SK-N-SH treated with all-trans-retinoic acid at 6 μM for 48 hours (cell line): Measurements from ENCODE around the gene SLC6A20.

Experiments
- ATAC-seq: fragments of 200-7000 bp; cut with Tn5 transposase; 3 replicates; pipeline ENCODE4 v1.9.1; 2020; ENCODE audit warnings: mild to moderate bottlenecking, moderate library complexity
- ARNTL ChIP-seq: fragments of 450-650 bp; formaldehyde crosslinking; IDR thresholded peaks from 2 replicates; pipeline ENCODE4 v1.5.0; 2020; ENCODE audit warnings: low read depth, mild to moderate bottlenecking, moderate library complexity, borderline replicate concordance
- BACH2 ChIP-seq: fragments of 250-450 bp; sonication (Bioruptor Pico); IDR thresholded peaks from 2 replicates; pipeline ENCODE4 v1.9.0; 2021; ENCODE audit warnings: mild to moderate bottlenecking, borderline replicate concordance
- CSDC2 ChIP-seq: fragments of 250-450 bp; sonication (Bioruptor Pico); IDR thresholded peaks from 2 replicates; pipeline ENCODE4 v1.5.0; 2020; ENCODE audit warnings: mild to moderate bottlenecking, moderate library complexity
- ISL1 ChIP-seq: fragments of 250-450 bp; sonication (Bioruptor Pico); IDR thresholded peaks from 2 replicates; pipeline ENCODE4 v2.1.2; 2022; ENCODE audit warnings: mild to moderate bottlenecking, moderate library complexity
- OSR1 ChIP-seq: fragments of 250-450 bp; sonication (Bioruptor Pico); IDR thresholded peaks from 2 replicates; pipeline ENCODE4 v1.8.0; 2022; ENCODE audit warnings: moderate library complexity, mild to moderate bottlenecking, inconsistent platforms
- PPARA ChIP-seq: fragments of 250-450 bp; sonication (Bioruptor Pico); IDR thresholded peaks from 2 replicates; pipeline ENCODE4 v1.5.0; 2020; ENCODE audit warnings: mild to moderate bottlenecking, borderline replicate concordance
- RARB ChIP-seq: fragments of 250-450 bp; sonication (Bioruptor Pico); IDR thresholded peaks from 2 replicates; pipeline ENCODE4 v1.8.0; 2021; ENCODE audit warnings: mild to moderate bottlenecking, moderate library complexity
- SNAI2 ChIP-seq: fragments of 250-450 bp; sonication (Bioruptor Pico); IDR thresholded peaks from 2 replicates; pipeline ENCODE4 v1.5.0; 2020; ENCODE audit warnings: mild to moderate bottlenecking, moderate library complexity
- TCF4 ChIP-seq: fragments of 250-450 bp; sonication (Bioruptor Pico); IDR thresholded peaks from 2 replicates; pipeline ENCODE4 v1.8.0; 2021; ENCODE audit warnings: mild to moderate bottlenecking, moderate library complexity, borderline replicate concordance
- TOX ChIP-seq: fragments of 250-450 bp; sonication (Bioruptor Pico); IDR thresholded peaks from 2 replicates; pipeline ENCODE4 v1.8.0; 2021; ENCODE audit warnings: mild to moderate bottlenecking, moderate library complexity, borderline replicate concordance
- ZC3H10 ChIP-seq: fragments of 250-450 bp; sonication (Bioruptor Pico); IDR thresholded peaks from 2 replicates; pipeline ENCODE4 v1.5.1; 2021; ENCODE audit warnings: mild to moderate bottlenecking, moderate library complexity
- ZFP3 ChIP-seq: fragments of 250-450 bp; sonication (Bioruptor Pico); IDR thresholded peaks from 2 replicates; pipeline ENCODE4 v1.5.0; 2020; ENCODE audit warnings: mild to moderate bottlenecking, moderate library complexity
- ZFP30 ChIP-seq: fragments of 450-650 bp; formaldehyde crosslinking; IDR thresholded peaks from 2 replicates; pipeline ENCODE4 v1.5.0; 2022; ENCODE audit warnings: mild to moderate bottlenecking, moderate library complexity
- ZNF565 ChIP-seq: fragments of 450-650 bp; formaldehyde crosslinking; conservative IDR thresholded peaks from 2 replicates; pipeline ENCODE4 v1.5.0; 2020; ENCODE audit warnings: low read depth, mild to moderate bottlenecking, moderate library complexity
- ZNF70 ChIP-seq: fragments of 450-650 bp; formaldehyde crosslinking; IDR thresholded peaks from 2 replicates; pipeline ENCODE4 v1.5.0; 2020; ENCODE audit warnings: mild to moderate bottlenecking, moderate library complexity
- ZNF8 ChIP-seq: fragments of 450-650 bp; formaldehyde crosslinking; IDR thresholded peaks from 2 replicates; pipeline ENCODE4 v1.5.0; 2020; ENCODE audit warnings: mild to moderate bottlenecking, moderate library complexity
- TF ChIP-seq, protein P1 (sequence below): fragments of 250-450 bp; sonication (Bioruptor Pico); IDR thresholded peaks from 2 replicates; pipeline ENCODE4 v1.5.1; 2021; ENCODE audit warnings: mild to moderate bottlenecking, moderate library complexity
- TF ChIP-seq, protein P2 (sequence below): fragments of 250-450 bp; sonication (Bioruptor Pico); IDR thresholded peaks from 2 replicates; pipeline ENCODE4 v1.8.0; 2021; ENCODE audit warnings: low read depth, mild to moderate bottlenecking, moderate library complexity, borderline replicate concordance
- TF ChIP-seq, protein P3 (sequence below): fragments of 250-450 bp; sonication (Bioruptor Pico); IDR thresholded peaks from 2 replicates; pipeline ENCODE4 v1.5.0; 2020; ENCODE audit warnings: mild to moderate bottlenecking, moderate library complexity
- TF ChIP-seq, protein P4 (sequence below): fragments of 250-450 bp; sonication (Bioruptor Pico); IDR thresholded peaks from 2 replicates; pipeline ENCODE4 v1.8.0; 2020; ENCODE audit warnings: mild to moderate bottlenecking, moderate library complexity, borderline replicate concordance
- TF ChIP-seq, protein P5 (sequence below): fragments of 250-450 bp; sonication (Bioruptor Pico); IDR thresholded peaks from 2 replicates; pipeline ENCODE4 v1.5.1; 2020; ENCODE audit warnings: low read depth, mild to moderate bottlenecking, moderate library complexity

Gene SLC6A20

DNA sequence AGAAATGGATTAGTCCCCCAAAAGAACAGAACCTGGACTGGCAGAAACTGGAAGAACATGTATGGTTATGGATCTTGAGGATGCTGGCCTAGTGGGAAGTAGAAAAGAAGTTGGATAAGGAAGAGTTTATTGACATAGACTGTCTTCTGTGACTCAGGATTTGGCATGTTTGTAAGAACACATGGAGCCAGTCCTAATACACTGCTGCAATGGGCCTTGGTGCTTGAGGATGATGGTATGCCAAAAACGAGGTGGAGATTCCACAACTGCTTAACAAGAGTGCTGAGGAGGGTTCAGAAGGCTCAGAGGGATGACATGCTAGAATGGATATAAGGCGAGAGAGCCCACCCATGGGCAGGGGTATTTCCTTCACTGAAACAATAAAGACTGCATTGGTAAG is 23.2 kb upstream of the SLC6A20 start:
- ATAC-seq, result no peak
- TF ChIP-seq SNAI2 (CRISPR knock-in tag) (no peak), TOX (CRISPR knock-in tag) (no peak), ZFP3 (CRISPR knock-in tag) (no peak), ARNTL (CRISPR knock-in tag) (no peak), ZNF70 (CRISPR knock-in tag) (no peak), ZNF8 (CRISPR knock-in tag) (no peak), RARB (no peak), BACH2 (no peak), ZFP30 (CRISPR knock-in tag) (no peak), ZNF565 (no peak), ZC3H10 (CRISPR knock-in tag) (no peak), CSDC2 (CRISPR knock-in tag) (no peak), TCF4 (CRISPR knock-in tag) (no peak)
- TF ChIP-seq, protein P1, sequence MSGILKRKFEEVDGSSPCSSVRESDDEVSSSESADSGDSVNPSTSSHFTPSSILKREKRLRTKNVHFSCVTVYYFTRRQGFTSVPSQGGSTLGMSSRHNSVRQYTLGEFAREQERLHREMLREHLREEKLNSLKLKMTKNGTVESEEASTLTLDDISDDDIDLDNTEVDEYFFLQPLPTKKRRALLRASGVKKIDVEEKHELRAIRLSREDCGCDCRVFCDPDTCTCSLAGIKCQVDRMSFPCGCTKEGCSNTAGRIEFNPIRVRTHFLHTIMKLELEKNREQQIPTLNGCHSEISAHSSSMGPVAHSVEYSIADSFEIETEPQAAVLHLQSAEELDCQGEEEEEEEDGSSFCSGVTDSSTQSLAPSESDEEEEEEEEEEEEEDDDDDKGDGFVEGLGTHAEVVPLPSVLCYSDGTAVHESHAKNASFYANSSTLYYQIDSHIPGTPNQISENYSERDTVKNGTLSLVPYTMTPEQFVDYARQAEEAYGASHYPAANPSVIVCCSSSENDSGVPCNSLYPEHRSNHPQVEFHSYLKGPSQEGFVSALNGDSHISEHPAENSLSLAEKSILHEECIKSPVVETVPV, result no peak
- TF ChIP-seq, protein P2, sequence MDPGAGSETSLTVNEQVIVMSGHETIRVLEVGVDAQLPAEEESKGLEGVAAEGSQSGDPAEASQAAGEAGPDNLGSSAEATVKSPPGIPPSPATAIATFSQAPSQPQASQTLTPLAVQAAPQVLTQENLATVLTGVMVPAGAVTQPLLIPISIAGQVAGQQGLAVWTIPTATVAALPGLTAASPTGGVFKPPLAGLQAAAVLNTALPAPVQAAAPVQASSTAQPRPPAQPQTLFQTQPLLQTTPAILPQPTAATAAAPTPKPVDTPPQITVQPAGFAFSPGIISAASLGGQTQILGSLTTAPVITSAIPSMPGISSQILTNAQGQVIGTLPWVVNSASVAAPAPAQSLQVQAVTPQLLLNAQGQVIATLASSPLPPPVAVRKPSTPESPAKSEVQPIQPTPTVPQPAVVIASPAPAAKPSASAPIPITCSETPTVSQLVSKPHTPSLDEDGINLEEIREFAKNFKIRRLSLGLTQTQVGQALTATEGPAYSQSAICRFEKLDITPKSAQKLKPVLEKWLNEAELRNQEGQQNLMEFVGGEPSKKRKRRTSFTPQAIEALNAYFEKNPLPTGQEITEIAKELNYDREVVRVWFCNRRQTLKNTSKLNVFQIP (CRISPR knock-in tag), result no peak
- TF ChIP-seq, protein P3, sequence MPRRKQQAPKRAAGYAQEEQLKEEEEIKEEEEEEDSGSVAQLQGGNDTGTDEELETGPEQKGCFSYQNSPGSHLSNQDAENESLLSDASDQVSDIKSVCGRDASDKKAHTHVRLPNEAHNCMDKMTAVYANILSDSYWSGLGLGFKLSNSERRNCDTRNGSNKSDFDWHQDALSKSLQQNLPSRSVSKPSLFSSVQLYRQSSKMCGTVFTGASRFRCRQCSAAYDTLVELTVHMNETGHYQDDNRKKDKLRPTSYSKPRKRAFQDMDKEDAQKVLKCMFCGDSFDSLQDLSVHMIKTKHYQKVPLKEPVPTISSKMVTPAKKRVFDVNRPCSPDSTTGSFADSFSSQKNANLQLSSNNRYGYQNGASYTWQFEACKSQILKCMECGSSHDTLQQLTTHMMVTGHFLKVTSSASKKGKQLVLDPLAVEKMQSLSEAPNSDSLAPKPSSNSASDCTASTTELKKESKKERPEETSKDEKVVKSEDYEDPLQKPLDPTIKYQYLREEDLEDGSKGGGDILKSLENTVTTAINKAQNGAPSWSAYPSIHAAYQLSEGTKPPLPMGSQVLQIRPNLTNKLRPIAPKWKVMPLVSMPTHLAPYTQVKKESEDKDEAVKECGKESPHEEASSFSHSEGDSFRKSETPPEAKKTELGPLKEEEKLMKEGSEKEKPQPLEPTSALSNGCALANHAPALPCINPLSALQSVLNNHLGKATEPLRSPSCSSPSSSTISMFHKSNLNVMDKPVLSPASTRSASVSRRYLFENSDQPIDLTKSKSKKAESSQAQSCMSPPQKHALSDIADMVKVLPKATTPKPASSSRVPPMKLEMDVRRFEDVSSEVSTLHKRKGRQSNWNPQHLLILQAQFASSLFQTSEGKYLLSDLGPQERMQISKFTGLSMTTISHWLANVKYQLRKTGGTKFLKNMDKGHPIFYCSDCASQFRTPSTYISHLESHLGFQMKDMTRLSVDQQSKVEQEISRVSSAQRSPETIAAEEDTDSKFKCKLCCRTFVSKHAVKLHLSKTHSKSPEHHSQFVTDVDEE, result no peak
- TF ChIP-seq, protein P4, sequence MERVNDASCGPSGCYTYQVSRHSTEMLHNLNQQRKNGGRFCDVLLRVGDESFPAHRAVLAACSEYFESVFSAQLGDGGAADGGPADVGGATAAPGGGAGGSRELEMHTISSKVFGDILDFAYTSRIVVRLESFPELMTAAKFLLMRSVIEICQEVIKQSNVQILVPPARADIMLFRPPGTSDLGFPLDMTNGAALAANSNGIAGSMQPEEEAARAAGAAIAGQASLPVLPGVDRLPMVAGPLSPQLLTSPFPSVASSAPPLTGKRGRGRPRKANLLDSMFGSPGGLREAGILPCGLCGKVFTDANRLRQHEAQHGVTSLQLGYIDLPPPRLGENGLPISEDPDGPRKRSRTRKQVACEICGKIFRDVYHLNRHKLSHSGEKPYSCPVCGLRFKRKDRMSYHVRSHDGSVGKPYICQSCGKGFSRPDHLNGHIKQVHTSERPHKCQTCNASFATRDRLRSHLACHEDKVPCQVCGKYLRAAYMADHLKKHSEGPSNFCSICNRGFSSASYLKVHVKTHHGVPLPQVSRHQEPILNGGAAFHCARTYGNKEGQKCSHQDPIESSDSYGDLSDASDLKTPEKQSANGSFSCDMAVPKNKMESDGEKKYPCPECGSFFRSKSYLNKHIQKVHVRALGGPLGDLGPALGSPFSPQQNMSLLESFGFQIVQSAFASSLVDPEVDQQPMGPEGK (CRISPR knock-in tag), result no peak
- TF ChIP-seq, protein P5, sequence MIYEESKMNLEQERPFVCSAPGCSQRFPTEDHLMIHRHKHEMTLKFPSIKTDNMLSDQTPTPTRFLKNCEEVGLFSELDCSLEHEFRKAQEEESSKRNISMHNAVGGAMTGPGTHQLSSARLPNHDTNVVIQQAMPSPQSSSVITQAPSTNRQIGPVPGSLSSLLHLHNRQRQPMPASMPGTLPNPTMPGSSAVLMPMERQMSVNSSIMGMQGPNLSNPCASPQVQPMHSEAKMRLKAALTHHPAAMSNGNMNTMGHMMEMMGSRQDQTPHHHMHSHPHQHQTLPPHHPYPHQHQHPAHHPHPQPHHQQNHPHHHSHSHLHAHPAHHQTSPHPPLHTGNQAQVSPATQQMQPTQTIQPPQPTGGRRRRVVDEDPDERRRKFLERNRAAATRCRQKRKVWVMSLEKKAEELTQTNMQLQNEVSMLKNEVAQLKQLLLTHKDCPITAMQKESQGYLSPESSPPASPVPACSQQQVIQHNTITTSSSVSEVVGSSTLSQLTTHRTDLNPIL (CRISPR knock-in tag), result no peak
- TF ChIP-seq, all 23 proteins: peak for 0

DNA sequence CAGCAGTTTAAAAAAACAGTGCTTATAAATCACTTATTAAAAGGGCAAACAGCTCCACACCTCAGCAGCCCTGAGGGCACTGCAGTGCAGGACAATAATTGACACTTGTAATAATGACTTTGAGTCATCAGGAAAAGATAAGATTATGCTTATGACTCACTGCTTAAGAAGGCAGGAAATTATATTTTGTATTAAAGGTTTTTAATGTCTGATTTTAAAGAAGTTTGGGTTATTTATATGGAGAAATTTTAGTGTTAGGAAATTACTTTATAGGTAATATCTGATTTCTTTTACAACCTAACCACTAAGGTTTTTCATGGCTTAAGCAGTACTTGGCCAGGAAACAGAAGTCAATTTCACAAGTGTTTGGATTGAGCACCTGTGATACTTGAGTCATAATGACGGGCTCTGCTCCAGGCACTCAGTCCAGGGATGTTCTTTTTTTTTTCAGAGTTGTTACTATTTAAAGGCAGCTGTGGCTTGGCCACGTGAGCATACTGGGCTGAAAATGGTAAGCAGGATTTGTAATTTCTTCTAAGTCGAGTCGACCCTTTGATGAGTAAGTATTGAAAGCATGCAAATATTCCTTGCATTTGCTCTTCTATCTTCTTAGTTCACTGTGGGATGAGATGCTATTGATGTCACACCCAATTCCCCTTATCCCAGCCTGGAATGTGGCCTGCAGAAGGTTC is 21.6 kb upstream of the SLC6A20 start:
- TF ChIP-seq ISL1 (CRISPR knock-in tag), result peak; percentile 61
- TF ChIP-seq, protein P1, result no peak
- peak; percentile 91 for ATAC-seq

DNA sequence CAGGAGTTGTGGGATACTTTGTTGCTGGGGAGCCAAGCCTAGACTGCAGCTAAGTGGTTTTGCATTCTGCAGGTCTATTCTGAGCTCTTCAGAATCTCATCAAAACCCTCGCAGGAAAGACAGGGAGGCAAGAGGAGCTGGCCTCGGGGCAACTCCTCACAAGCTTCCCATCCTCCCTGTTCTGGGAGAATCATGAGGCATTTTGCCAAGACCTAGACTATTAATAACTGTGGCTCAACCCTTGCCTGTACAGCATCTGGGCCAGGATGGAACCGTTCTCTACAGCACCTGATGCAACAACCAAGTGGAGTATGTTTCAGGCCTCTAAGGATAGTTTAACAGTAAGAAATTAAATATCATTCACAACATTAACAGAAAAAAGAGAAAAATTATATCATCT is 20.2 kb upstream of the SLC6A20 start:
- no peak for ATAC-seq
- TF ChIP-seq, protein P3, result no peak
- no peak for TF ChIP-seq BACH2
- TF ChIP-seq, protein P4 (CRISPR knock-in tag), result no peak
- no peak for TF ChIP-seq ZNF70 (CRISPR knock-in tag)
- no peak for TF ChIP-seq ZNF565
- TF ChIP-seq ZNF8 (CRISPR knock-in tag), result no peak
- no peak for TF ChIP-seq CSDC2 (CRISPR knock-in tag)
- no peak for TF ChIP-seq TOX (CRISPR knock-in tag)
- TF ChIP-seq SNAI2 (CRISPR knock-in tag), result no peak
- TF ChIP-seq OSR1 (CRISPR knock-in tag), result no peak
- TF ChIP-seq PPARA (CRISPR knock-in tag), result no peak
- TF ChIP-seq ISL1 (CRISPR knock-in tag), result no peak
